WTC11 (cell line): ENCODE results near the gene ACTRT2. TPM values are rescaled to one million over a fixed set of nuclear protein-coding genes. Genes with fewer than 3 reads are reported as not detected.

Experiments
- ATAC-seq: fragments of 200-7000 bp; cut with Tn5 transposase; 2 replicates; pipeline ENCODE4 v1.10.0; 2021; ENCODE audit warnings: mild to moderate bottlenecking, moderate library complexity
- CTCF ChIA-PET: fragments of 300-600 bp; sonication (Branson Sonifier 250); formaldehyde crosslinking; loops from one replicate; lab custom pipeline; 2021; ENCODE audit warnings: antibody characterized with exemption; lab: Charles Lee
- POLR2A ChIA-PET: fragments of 350-600 bp; sonication (Branson Sonifier 250); formaldehyde crosslinking; loops from one replicate; lab custom pipeline; 2021; ENCODE audit warnings: antibody characterized with exemption; lab: Charles Lee
- DNase-seq: peaks from one replicate; pipeline ENCODE4 v3.0.0; 2021; ENCODE audit warnings: low spot score
- H3K27ac Mint-ChIP-seq: 2 replicates; pipeline ENCODE4 v1.8.0; 2021; ENCODE audit warnings: mixed read lengths
- H3K27me3 Mint-ChIP-seq: 2 replicates; pipeline ENCODE4 v1.8.0; 2021; ENCODE audit warnings: low read depth, mild to moderate bottlenecking, moderate library complexity, mixed read lengths
- H3K36me3 Mint-ChIP-seq: 2 replicates; pipeline ENCODE4 v1.8.0; 2021; ENCODE audit warnings: mixed read lengths
- H3K4me1 Mint-ChIP-seq: 2 replicates; pipeline ENCODE4 v1.8.0; 2022; ENCODE audit warnings: mixed read lengths
- H3K4me3 Mint-ChIP-seq: 2 replicates; pipeline ENCODE4 v1.8.0; 2021; ENCODE audit warnings: mild to moderate bottlenecking, moderate library complexity, mixed read lengths
- H3K9me3 Mint-ChIP-seq: 2 replicates; pipeline ENCODE4 v1.8.0; 2021; ENCODE audit warnings: mixed read lengths
- ELF4 ChIP-seq: sonication (generic); formaldehyde crosslinking; IDR thresholded peaks from 2 replicates; pipeline ENCODE4 v1.8.1; 2022; ENCODE audit warnings: low read depth, mild to moderate bottlenecking, moderate library complexity, missing genetic modification reagents
- ESRRA ChIP-seq: sonication (generic); formaldehyde crosslinking; IDR thresholded peaks from 2 replicates; pipeline ENCODE4 v1.8.1; 2022; ENCODE audit warnings: mild to moderate bottlenecking, missing genetic modification reagents, borderline replicate concordance
- FOXP1 ChIP-seq: sonication (generic); formaldehyde crosslinking; IDR thresholded peaks from 2 replicates; pipeline ENCODE4 v1.8.0; 2022; ENCODE audit warnings: missing genetic modification reagents, mild to moderate bottlenecking, moderate library complexity, borderline replicate concordance
- NFATC4 ChIP-seq: fragments of 250-450 bp; sonication (Bioruptor Pico); IDR thresholded peaks from 2 replicates; pipeline ENCODE4 v1.9.0; 2021; ENCODE audit warnings: mild to moderate bottlenecking
- NR3C1 ChIP-seq: sonication (generic); formaldehyde crosslinking; conservative IDR thresholded peaks from 2 replicates; pipeline ENCODE4 v1.8.1; 2023; ENCODE audit warnings: low read depth, mild to moderate bottlenecking, missing genetic modification reagents
- PRRX2 ChIP-seq: fragments of 250-450 bp; sonication (Bioruptor Pico); IDR thresholded peaks from 2 replicates; pipeline ENCODE4 v1.8.0; 2021; ENCODE audit warnings: mild to moderate bottlenecking
- RELA ChIP-seq: sonication (generic); formaldehyde crosslinking; IDR thresholded peaks from 2 replicates; pipeline ENCODE4 v1.8.1; 2022; ENCODE audit warnings: missing genetic modification reagents, mild to moderate bottlenecking, borderline replicate concordance
- SMAD3 ChIP-seq: sonication (generic); formaldehyde crosslinking; IDR thresholded peaks from 2 replicates; pipeline ENCODE4 v1.8.0; 2022; ENCODE audit warnings: missing genetic modification reagents, mild to moderate bottlenecking, borderline replicate concordance
- SP1 ChIP-seq: sonication (generic); formaldehyde crosslinking; conservative IDR thresholded peaks from 2 replicates; pipeline ENCODE4 v1.8.1; 2022; ENCODE audit warnings: missing genetic modification reagents
- TEAD4 ChIP-seq: sonication (generic); formaldehyde crosslinking; IDR thresholded peaks from 2 replicates; pipeline ENCODE4 v1.8.0; 2022; ENCODE audit warnings: mild to moderate bottlenecking, missing genetic modification reagents
- ZNF121 ChIP-seq: sonication (generic); formaldehyde crosslinking; IDR thresholded peaks from 2 replicates; pipeline ENCODE4 v1.8.0; 2023; ENCODE audit warnings: missing genetic modification reagents
- ZNF138 ChIP-seq: sonication (generic); formaldehyde crosslinking; conservative IDR thresholded peaks from 2 replicates; pipeline ENCODE4 v1.8.1; 2022; ENCODE audit warnings: mild to moderate bottlenecking, moderate library complexity, missing genetic modification reagents
- ZNF219 ChIP-seq: sonication (generic); formaldehyde crosslinking; IDR thresholded peaks from 2 replicates; pipeline ENCODE4 v1.8.0; 2023; ENCODE audit warnings: missing genetic modification reagents, mild to moderate bottlenecking, borderline replicate concordance
- ZNF396 ChIP-seq: fragments of 250-450 bp; sonication (Bioruptor Pico); IDR thresholded peaks from 2 replicates; pipeline ENCODE4 v1.8.0; 2021; ENCODE audit warnings: mild to moderate bottlenecking, moderate library complexity, borderline replicate concordance
- ZNF423 ChIP-seq: fragments of 250-450 bp; sonication (Bioruptor Pico); IDR thresholded peaks from 2 replicates; pipeline ENCODE4 v2.1.2; 2022; ENCODE audit warnings: mild to moderate bottlenecking, moderate library complexity
- total RNA-seq: library from RNA; stranded (reverse); gene quantifications from 3 replicates; pipeline ENCODE4 v1.2.3, GENCODE V29; 2021
- TF ChIP-seq, protein P1 (sequence below): fragments of 250-450 bp; sonication (Bioruptor Pico); conservative IDR thresholded peaks from 2 replicates; pipeline ENCODE4 v1.9.0; 2021; ENCODE audit warnings: mild to moderate bottlenecking
- TF ChIP-seq, protein P2 (sequence below): sonication (generic); formaldehyde crosslinking; IDR thresholded peaks from 2 replicates; pipeline ENCODE4 v1.8.0; 2022; ENCODE audit warnings: mild to moderate bottlenecking, missing genetic modification reagents
- TF ChIP-seq, protein P3 (sequence below): sonication (generic); formaldehyde crosslinking; IDR thresholded peaks from 2 replicates; pipeline ENCODE4 v1.8.0; 2022; ENCODE audit warnings: missing genetic modification reagents
- TF ChIP-seq, protein P4 (sequence below): fragments of 200-600 bp; IDR thresholded peaks from 2 replicates; pipeline ENCODE4 v1.8.0; 2022; ENCODE audit warnings: antibody characterized with exemption
- TF ChIP-seq, protein P5 (sequence below): sonication (generic); formaldehyde crosslinking; IDR thresholded peaks from 2 replicates; pipeline ENCODE4 v1.8.1; 2023; ENCODE audit warnings: mild to moderate bottlenecking, missing genetic modification reagents, moderate library complexity

The ACTRT2 gene
- total RNA-seq, 1 experiment from 2014 or later, result not detected

DNA sequence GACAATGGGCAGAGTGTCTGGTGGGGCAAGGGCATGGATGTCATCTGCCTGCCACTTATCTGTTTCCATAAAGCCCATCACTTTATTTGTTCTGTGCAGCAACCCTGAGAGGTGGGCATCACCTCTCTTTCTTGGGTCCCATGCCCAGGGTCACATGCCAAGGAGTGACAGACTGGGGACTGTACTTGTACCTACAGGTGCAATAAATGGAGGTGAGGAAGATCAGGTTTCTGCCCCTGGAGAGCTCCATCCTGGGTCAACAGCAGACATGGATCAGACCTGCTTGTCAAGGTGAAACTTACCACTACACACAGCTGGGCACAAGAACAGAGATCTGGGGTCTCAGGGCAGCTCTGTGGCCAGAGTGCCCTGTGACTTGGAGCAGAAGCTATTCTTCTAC, 29.3 kb downstream of the ACTRT2 start (continued):
- TF ChIP-seq, protein P1, sequence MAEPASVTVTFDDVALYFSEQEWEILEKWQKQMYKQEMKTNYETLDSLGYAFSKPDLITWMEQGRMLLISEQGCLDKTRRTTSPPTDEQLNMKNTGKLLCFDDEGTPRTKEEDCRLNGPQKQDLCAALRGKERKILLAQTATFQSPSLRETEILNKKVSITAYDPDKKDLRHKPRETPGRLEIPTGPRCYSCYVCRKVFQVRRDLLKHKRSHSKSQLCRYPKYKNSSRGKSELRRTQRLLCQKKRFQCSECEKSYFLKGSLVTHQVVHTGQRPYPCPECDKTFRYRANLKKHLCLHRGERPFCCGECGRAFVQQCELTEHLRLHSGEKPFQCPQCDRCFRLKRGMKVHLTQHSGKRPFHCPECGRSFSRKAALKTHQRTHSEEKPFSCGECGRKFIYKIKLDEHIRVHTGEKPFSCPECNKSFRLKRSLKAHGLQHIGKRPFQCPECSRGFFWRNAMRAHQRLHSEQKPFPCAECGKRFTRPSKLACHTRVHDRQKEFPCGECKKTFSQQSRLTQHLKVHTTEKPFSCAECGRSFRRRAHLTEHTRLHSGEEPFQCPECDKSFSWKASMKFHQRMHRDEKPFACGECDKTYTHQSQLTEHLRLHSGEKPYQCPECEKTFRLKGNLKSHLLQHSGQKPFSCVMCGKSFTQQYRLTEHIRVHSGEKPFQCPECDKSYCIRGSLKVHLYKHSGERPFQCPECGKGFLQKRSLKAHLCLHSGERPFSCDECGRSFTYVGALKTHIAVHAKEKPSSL (CRISPR knock-in tag), result no peak
- TF ChIP-seq SP1 (CRISPR knock-in tag) (no peak), FOXP1 (no peak), SMAD3 (no peak), ZNF219 (CRISPR knock-in tag) (no peak), RELA (CRISPR knock-in tag) (no peak)

DNA sequence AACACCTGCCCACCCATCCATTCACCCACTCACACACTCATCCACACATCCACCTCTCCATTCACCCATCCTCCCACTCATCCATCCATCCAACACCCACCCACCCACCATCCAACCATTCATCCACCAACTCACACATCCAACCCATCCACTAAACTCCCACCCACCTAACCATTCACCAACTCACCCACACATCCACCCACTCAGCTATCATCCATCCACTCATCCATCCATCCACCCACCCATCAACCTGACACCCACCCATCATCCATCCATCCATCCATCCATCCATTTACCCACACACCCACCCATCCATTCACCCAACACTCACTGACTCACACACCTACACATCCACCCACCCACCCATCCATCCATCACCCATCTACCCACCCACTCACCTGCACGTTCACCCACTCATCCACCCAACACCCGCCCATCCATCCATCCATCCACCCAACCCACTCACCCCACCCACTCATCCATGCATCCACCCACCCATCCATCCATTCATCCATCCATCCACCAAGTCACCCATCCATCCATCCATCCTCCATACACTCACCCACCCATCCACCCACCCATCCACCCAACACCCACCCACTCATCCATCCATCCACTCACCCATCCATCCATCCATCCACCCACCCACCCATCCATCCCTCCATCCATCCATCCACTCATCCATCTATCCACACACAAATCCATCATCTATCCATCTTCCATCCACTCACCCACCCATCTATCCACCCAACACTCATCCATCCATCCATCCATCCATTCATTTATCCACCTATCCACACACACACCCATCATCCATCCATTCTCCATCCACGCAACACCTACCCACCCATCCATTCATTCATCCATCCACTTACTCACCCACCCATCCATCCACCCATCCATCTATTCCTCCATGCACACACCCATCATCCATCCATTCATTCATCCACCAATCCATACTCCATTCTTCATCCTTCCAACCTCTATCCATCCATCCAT, 30.3 kb downstream of the ACTRT2 start:
- H3K4me1 Mint-ChIP-seq, result no peaks in the 10 kb centered on the region
- peaks cover 22% of the 10 kb centered on the region for H3K9me3 Mint-ChIP-seq
- H3K27ac Mint-ChIP-seq, result no peak overlapping the region
- peaks cover 13% of the 10 kb centered on the region for H3K27me3 Mint-ChIP-seq
- H3K36me3 Mint-ChIP-seq, result no peaks in the 10 kb centered on the region
- DNase-seq, result no peak
- no peak for TF ChIP-seq PRRX2 (CRISPR knock-in tag)
- no peak for TF ChIP-seq ESRRA (CRISPR knock-in tag)
- H3K4me3 Mint-ChIP-seq, result no peak overlapping the region
- ChIA-PET CTCF (no interaction called here), POLR2A (no interaction called here)
- no peak for ATAC-seq

DNA sequence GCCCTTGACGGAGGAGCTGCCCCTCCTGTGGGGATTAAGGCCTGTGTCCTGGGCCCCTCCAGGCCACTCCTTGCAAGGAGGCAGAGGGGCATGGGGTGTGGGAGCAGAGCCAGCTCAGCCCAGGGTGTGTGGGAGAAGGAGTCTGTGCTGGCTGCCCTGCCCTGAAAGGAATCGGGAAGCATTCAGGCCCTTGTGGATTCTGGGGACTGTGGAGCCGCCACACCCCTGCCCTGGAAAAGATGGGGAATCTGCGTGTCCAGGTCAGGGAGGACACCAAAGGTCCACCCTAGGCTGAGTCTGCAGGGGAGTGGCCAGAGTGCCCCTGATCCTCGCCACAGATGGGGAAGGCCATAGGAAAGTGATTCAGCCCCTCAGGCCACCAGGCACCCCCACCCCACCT, 31.2 kb downstream of the ACTRT2 start:
- no peaks in the 10 kb centered on the region for H3K4me1 Mint-ChIP-seq
- no peak overlapping the region for H3K27ac Mint-ChIP-seq
- H3K36me3 Mint-ChIP-seq, result no peaks in the 10 kb centered on the region
- DNase-seq (no peak), ATAC-seq (no peak)
- POLR2A ChIA-PET, result no interaction called here
- peaks cover 15% of the 10 kb centered on the region for H3K9me3 Mint-ChIP-seq
- H3K4me3 Mint-ChIP-seq, result no peak overlapping the region
- CTCF ChIA-PET, result no interaction called here
- TF ChIP-seq NR3C1 (no peak), ZNF138 (CRISPR knock-in tag) (no peak)
- peaks cover 19% of the 10 kb centered on the region for H3K27me3 Mint-ChIP-seq

DNA sequence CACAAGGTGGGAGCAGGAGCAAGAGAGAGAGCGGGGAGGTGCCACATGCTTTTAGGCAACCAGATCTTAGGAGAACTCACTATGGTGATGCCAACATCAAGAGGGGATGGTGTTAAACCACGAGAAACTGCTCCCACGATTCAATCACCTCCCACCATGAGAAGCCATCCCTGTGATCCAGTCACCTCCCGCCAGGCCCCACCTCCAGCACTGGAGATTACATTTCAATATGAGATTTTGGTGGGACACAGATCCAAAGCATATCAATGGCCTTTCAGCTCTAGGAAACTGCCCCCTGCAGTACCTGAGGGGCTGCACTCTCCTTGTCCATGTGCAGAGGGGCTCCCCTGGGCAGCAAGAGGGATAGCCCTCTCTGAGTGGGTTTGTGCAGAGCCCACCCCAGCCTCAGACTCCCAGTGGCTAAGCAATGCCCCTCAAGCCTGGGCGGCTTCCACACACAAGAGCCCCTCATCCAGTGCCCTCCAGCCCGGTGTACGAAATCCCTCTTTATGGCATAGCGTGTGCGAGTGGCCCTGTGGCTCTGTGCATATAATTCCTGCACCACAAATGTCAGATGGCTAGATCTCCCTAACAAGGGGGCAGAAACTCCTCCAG, 32.2 kb downstream of the ACTRT2 start:
- Mint-ChIP-seq H3K27ac (no peak overlapping the region), H3K36me3 (no peaks in the 10 kb centered on the region), H3K4me1 (no peaks in the 10 kb centered on the region), H3K4me3 (no peak overlapping the region), H3K27me3 (peaks cover 28% of the 10 kb centered on the region), H3K9me3 (peaks cover 12% of the 10 kb centered on the region)
- POLR2A ChIA-PET, result no interaction called here
- ATAC-seq (no peak), DNase-seq (no peak)
- CTCF ChIA-PET, result no interaction called here
- TF ChIP-seq TEAD4 (no peak), NFATC4 (no peak), ZNF396 (no peak), RELA (CRISPR knock-in tag) (no peak), ZNF423 (CRISPR knock-in tag) (no peak), ELF4 (CRISPR knock-in tag) (no peak), ZNF121 (CRISPR knock-in tag) (no peak), SP1 (CRISPR knock-in tag) (no peak)
- TF ChIP-seq, protein P2, sequence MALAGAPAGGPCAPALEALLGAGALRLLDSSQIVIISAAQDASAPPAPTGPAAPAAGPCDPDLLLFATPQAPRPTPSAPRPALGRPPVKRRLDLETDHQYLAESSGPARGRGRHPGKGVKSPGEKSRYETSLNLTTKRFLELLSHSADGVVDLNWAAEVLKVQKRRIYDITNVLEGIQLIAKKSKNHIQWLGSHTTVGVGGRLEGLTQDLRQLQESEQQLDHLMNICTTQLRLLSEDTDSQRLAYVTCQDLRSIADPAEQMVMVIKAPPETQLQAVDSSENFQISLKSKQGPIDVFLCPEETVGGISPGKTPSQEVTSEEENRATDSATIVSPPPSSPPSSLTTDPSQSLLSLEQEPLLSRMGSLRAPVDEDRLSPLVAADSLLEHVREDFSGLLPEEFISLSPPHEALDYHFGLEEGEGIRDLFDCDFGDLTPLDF, result no peak
- TF ChIP-seq, protein P3, sequence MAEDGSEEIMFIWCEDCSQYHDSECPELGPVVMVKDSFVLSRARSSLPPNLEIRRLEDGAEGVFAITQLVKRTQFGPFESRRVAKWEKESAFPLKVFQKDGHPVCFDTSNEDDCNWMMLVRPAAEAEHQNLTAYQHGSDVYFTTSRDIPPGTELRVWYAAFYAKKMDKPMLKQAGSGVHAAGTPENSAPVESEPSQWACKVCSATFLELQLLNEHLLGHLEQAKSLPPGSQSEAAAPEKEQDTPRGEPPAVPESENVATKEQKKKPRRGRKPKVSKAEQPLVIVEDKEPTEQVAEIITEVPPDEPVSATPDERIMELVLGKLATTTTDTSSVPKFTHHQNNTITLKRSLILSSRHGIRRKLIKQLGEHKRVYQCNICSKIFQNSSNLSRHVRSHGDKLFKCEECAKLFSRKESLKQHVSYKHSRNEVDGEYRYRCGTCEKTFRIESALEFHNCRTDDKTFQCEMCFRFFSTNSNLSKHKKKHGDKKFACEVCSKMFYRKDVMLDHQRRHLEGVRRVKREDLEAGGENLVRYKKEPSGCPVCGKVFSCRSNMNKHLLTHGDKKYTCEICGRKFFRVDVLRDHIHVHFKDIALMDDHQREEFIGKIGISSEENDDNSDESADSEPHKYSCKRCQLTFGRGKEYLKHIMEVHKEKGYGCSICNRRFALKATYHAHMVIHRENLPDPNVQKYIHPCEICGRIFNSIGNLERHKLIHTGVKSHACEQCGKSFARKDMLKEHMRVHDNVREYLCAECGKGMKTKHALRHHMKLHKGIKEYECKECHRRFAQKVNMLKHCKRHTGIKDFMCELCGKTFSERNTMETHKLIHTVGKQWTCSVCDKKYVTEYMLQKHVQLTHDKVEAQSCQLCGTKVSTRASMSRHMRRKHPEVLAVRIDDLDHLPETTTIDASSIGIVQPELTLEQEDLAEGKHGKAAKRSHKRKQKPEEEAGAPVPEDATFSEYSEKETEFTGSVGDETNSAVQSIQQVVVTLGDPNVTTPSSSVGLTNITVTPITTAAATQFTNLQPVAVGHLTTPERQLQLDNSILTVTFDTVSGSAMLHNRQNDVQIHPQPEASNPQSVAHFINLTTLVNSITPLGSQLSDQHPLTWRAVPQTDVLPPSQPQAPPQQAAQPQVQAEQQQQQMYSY (CRISPR knock-in tag), result no peak
- TF ChIP-seq, protein P4, sequence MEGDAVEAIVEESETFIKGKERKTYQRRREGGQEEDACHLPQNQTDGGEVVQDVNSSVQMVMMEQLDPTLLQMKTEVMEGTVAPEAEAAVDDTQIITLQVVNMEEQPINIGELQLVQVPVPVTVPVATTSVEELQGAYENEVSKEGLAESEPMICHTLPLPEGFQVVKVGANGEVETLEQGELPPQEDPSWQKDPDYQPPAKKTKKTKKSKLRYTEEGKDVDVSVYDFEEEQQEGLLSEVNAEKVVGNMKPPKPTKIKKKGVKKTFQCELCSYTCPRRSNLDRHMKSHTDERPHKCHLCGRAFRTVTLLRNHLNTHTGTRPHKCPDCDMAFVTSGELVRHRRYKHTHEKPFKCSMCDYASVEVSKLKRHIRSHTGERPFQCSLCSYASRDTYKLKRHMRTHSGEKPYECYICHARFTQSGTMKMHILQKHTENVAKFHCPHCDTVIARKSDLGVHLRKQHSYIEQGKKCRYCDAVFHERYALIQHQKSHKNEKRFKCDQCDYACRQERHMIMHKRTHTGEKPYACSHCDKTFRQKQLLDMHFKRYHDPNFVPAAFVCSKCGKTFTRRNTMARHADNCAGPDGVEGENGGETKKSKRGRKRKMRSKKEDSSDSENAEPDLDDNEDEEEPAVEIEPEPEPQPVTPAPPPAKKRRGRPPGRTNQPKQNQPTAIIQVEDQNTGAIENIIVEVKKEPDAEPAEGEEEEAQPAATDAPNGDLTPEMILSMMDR, result no peak
- TF ChIP-seq, protein P5, sequence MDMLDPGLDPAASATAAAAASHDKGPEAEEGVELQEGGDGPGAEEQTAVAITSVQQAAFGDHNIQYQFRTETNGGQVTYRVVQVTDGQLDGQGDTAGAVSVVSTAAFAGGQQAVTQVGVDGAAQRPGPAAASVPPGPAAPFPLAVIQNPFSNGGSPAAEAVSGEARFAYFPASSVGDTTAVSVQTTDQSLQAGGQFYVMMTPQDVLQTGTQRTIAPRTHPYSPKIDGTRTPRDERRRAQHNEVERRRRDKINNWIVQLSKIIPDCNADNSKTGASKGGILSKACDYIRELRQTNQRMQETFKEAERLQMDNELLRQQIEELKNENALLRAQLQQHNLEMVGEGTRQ (CRISPR knock-in tag), result no peak
